HL-60 (cell line): ENCODE data around the gene KLHL3.

Experiments used
- DNase-seq, 2 experiments: peaks; one replicate each; pipeline ENCODE4 v3.0.0-alpha.2; 2010 to 2020; ENCODE audit warnings: low read depth in 1 of 2, low spot score in 1 of 2
- H3K27ac ChIP-seq: fragments of 250-450 bp; sonication (Bioruptor Pico); replicated peaks from 2 replicates; pipeline ENCODE4 v1.5.1; 2020; ENCODE audit warnings: mild to moderate bottlenecking, moderate library complexity
- H3K27me3 ChIP-seq: fragments of 250-450 bp; sonication (Bioruptor Pico); 2 replicates; pipeline ENCODE4 v1.5.1; 2021; ENCODE audit warnings: mild to moderate bottlenecking, moderate library complexity; ENCODE audit not compliant: insufficient read depth, poor library complexity, severe bottlenecking
- H3K4me3 ChIP-seq: replicated peaks from 2 replicates; pipeline ENCODE4 v1.5.1; 2011; ENCODE audit warnings: mild to moderate bottlenecking, control low read depth, low read length; ENCODE audit not compliant: insufficient read depth
- CTCF ChIP-seq: IDR thresholded peaks from one replicate; pipeline ENCODE4 v1.5.1; 2011; ENCODE audit warnings: low read length, control low read depth, inconsistent platforms; ENCODE audit not compliant: insufficient read depth
- GABPA ChIP-seq: IDR thresholded peaks from 2 replicates; pipeline ENCODE4 v1.6.1; 2012; ENCODE audit warnings: low read depth
- POLR2AphosphoS5 ChIP-seq: IDR thresholded peaks from 2 replicates; pipeline ENCODE4 v1.6.1; 2012; ENCODE audit warnings: low read depth
- REST ChIP-seq: IDR thresholded peaks from 2 replicates; pipeline ENCODE4 v1.6.1; 2012; ENCODE audit warnings: low read depth; ENCODE audit not compliant: insufficient replicate concordance
- SPI1 ChIP-seq: IDR thresholded peaks from 2 replicates; pipeline ENCODE4 v1.6.1; 2012; ENCODE audit warnings: low read depth, mild to moderate bottlenecking, borderline replicate concordance

KLHL3 gene

GRCh38 chr5:137583129-137583528, 152.8 kb downstream of the KLHL3 start:
- H3K27me3 ChIP-seq, result no peaks in the 10 kb centered on the region
- no peak for DNase-seq
- no peak overlapping the region for H3K4me3 ChIP-seq
- no peak for TF ChIP-seq GABPA
- no peak overlapping the region for H3K27ac ChIP-seq

- Histone ChIP-seq H3K27ac (0 out of 2 replicates have a peak overlapping the region, but pooled peaks have one; percentile 12), H3K4me3 (no peak overlapping the region), H3K27me3 (no peaks in the 10 kb centered on the region)
- no peak for TF ChIP-seq CTCF
- TF ChIP-seq REST, result no peak
- no peak for TF ChIP-seq POLR2AphosphoS5
- TF ChIP-seq SPI1, result no peak
- TF ChIP-seq GABPA, result no peak
- DNase-seq, result peak; percentile 49 to 50
Measured at GRCh38 chr5:137582218-137582617, 153.7 kb downstream of the KLHL3 start.

- no peak overlapping the region for H3K4me3 ChIP-seq
- H3K27ac ChIP-seq, result 0 out of 2 replicates have a peak overlapping the region, but pooled peaks have one; percentile 12
- no peak for DNase-seq
- no peaks in the 10 kb centered on the region for H3K27me3 ChIP-seq
- no peak for TF ChIP-seq GABPA
Measured at GRCh38 chr5:137581776-137582175, 154.1 kb downstream of the KLHL3 start.

- Histone ChIP-seq H3K27me3 (no peaks in the 10 kb centered on the region), H3K4me3 (no peak overlapping the region), H3K27ac (no peak overlapping the region)
- no peak for DNase-seq
- TF ChIP-seq GABPA (no peak), CTCF (no peak), REST (no peak), POLR2AphosphoS5 (no peak), SPI1 (no peak)
Measured at GRCh38 chr5:137580030-137580429, 155.9 kb downstream of the KLHL3 start.

- Histone ChIP-seq H3K4me3 (no peak overlapping the region), H3K27ac (no peak overlapping the region), H3K27me3 (no peaks in the 10 kb centered on the region)
- DNase-seq, result no peak
- TF ChIP-seq GABPA (no peak), SPI1 (no peak), REST (no peak), CTCF (no peak), POLR2AphosphoS5 (no peak)
Measured at GRCh38 chr5:137575847-137576246, 160.0 kb downstream of the KLHL3 start.
